ENCODE results near the gene UBA52.

DNA sequence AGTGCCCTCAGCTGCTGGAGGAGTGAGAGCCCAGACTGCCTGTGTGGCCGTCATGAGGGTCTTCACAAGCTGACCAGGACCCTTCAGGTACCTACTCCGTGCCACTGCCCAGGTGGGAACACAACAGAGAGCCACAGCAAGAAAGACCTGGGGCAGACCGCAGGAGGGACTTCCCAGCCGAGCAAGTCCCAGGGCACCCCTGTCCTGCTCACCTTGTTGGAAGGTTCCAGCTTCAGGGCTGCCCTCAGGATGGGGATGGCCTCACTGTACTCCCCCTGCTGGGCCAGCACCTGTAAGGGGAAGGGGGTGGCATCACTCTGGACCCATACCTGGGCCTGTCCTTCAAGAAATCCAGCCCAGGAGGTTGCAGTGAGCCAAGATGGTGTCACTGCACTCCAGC is 38.6 kb upstream of the UBA52 start:
- TF ChIP-seq POLR2AphosphoS5 (IDR thresholded peaks at IDR 0.05), result no peak
- TF ChIP-seq, protein P1, sequence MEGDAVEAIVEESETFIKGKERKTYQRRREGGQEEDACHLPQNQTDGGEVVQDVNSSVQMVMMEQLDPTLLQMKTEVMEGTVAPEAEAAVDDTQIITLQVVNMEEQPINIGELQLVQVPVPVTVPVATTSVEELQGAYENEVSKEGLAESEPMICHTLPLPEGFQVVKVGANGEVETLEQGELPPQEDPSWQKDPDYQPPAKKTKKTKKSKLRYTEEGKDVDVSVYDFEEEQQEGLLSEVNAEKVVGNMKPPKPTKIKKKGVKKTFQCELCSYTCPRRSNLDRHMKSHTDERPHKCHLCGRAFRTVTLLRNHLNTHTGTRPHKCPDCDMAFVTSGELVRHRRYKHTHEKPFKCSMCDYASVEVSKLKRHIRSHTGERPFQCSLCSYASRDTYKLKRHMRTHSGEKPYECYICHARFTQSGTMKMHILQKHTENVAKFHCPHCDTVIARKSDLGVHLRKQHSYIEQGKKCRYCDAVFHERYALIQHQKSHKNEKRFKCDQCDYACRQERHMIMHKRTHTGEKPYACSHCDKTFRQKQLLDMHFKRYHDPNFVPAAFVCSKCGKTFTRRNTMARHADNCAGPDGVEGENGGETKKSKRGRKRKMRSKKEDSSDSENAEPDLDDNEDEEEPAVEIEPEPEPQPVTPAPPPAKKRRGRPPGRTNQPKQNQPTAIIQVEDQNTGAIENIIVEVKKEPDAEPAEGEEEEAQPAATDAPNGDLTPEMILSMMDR (IDR thresholded peaks at IDR 0.05), result no peak
